GM12891 (cell line): ENCODE data around the gene GFOD1.

Source experiments
- DNase-seq: peaks from one replicate; pipeline ENCODE4 v3.0.0; 2011; ENCODE audit warnings: low spot score; ENCODE audit not compliant: insufficient read length
- FAIRE-seq: peaks from 2 replicates; lab custom pipeline; 2011; peaks lifted over from hg19 to GRCh38; lab: Jason Lieb, UNC
- PAX5 ChIP-seq: IDR thresholded peaks from 2 replicates; pipeline ENCODE4 v1.6.1; 2011; ENCODE audit warnings: low read length, moderate library complexity, mild to moderate bottlenecking; ENCODE audit not compliant: insufficient read depth, severe bottlenecking
- POLR2A ChIP-seq: IDR thresholded peaks from 2 replicates; pipeline ENCODE4 v1.6.1; 2011; ENCODE audit warnings: low read depth, low read length, control low read depth
- POLR2AphosphoS5 ChIP-seq: IDR thresholded peaks from 2 replicates; pipeline ENCODE4 v1.6.1; 2011; ENCODE audit warnings: low read depth, low read length, control low read depth
- POU2F2 ChIP-seq: IDR thresholded peaks from 2 replicates; pipeline ENCODE4 v1.6.1; 2011; ENCODE audit warnings: low read depth, mild to moderate bottlenecking, control low read depth, low read length, moderate library complexity
- SPI1 ChIP-seq: IDR thresholded peaks from 2 replicates; pipeline ENCODE4 v1.6.1; 2011; ENCODE audit warnings: low read depth, low read length, control low read depth
- TAF1 ChIP-seq: IDR thresholded peaks from 2 replicates; pipeline ENCODE4 v1.6.1; 2011; ENCODE audit warnings: low read depth, low read length, control low read depth

The GFOD1 gene

GRCh38 chr6:13419422-13420195 is 67.8 kb downstream of the GFOD1 start:
- DNase-seq = no peak
- FAIRE-seq = peak; percentile 55

DNA sequence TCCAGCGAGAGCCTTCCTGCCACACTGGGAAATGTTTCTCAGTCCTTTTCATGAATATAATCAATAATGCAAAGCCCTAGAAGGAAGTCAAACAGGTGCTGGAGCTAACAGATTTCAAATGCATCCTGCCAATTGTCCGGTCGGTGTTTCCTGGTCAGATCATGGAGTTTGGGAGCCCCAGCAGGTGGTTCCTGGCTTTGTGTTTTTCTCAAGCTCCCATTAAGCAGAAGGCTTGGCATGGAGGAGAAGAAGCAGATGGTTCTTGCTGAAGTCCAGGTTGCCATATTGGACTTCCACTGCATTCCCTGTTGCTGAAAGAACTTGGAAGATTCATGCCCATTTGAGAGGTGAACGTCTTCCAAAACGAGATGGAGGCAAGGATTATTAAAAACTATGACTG is 68.6 kb downstream of the GFOD1 start:
- FAIRE-seq = no peak

More at GRCh38 chr6:13419422-13420195, 67.8 kb downstream of the GFOD1 start:
- TF ChIP-seq POLR2AphosphoS5 = no peak

GRCh38 chr6:13417954-13418353 is 69.4 kb downstream of the GFOD1 start:
- no peak for TF ChIP-seq PAX5
- no peak for TF ChIP-seq POU2F2
- no peak for TF ChIP-seq POLR2AphosphoS5
- TF ChIP-seq TAF1 = no peak
- no peak for TF ChIP-seq POLR2A
- no peak for TF ChIP-seq SPI1
- FAIRE-seq (no peak), DNase-seq (no peak)

More for the DNA sequence above, 68.6 kb downstream of the GFOD1 start:
- DNase-seq = no peak
- TF ChIP-seq POLR2A (no peak), PAX5 (no peak), POLR2AphosphoS5 (no peak), SPI1 (no peak), TAF1 (no peak), POU2F2 (no peak)

DNA sequence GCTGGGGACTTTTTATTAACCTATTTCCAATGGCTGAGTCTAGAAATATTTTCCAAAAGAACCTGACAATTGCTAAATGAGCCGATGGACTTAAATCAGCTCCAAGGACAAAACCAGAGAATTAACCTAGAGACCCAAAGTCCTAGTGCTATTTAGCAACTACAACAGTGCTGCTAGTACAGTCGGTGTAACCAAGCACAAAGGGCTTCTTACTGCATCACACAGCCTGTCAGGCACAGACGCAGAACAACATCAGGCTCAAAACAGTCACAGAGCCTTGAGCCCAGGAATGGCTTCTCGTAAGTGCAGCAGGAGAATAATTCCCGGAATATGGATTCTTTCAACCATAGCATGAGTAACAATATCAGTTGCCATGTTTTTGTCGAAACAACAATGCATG is 70.0 kb downstream of the GFOD1 start:
- no peak for FAIRE-seq
- DNase-seq = no peak
- TF ChIP-seq POLR2A (no peak), TAF1 (no peak), SPI1 (no peak), POU2F2 (no peak), POLR2AphosphoS5 (no peak), PAX5 (no peak)

- DNase-seq (no peak), FAIRE-seq (no peak)
- TF ChIP-seq PAX5 = no peak
- TF ChIP-seq POU2F2 = no peak
- TF ChIP-seq TAF1 = no peak
Measured at GRCh38 chr6:13415283-13415682, 72.1 kb downstream of the GFOD1 start.

GRCh38 chr6:13413900-13414555 is 73.4 kb downstream of the GFOD1 start:
- DNase-seq (no peak), FAIRE-seq (no peak)
- no peak for TF ChIP-seq SPI1
- no peak for TF ChIP-seq POU2F2
- no peak for TF ChIP-seq POLR2AphosphoS5
- TF ChIP-seq POLR2A = no peak
- no peak for TF ChIP-seq TAF1
- no peak for TF ChIP-seq PAX5

GRCh38 chr6:13413466-13413862 is 73.9 kb downstream of the GFOD1 start:
- no peak for TF ChIP-seq SPI1
- no peak for TF ChIP-seq TAF1
- no peak for TF ChIP-seq PAX5
- no peak for TF ChIP-seq POLR2AphosphoS5
- TF ChIP-seq POLR2A = no peak
- TF ChIP-seq POU2F2 = no peak
- DNase-seq = no peak
- no peak for FAIRE-seq

DNA sequence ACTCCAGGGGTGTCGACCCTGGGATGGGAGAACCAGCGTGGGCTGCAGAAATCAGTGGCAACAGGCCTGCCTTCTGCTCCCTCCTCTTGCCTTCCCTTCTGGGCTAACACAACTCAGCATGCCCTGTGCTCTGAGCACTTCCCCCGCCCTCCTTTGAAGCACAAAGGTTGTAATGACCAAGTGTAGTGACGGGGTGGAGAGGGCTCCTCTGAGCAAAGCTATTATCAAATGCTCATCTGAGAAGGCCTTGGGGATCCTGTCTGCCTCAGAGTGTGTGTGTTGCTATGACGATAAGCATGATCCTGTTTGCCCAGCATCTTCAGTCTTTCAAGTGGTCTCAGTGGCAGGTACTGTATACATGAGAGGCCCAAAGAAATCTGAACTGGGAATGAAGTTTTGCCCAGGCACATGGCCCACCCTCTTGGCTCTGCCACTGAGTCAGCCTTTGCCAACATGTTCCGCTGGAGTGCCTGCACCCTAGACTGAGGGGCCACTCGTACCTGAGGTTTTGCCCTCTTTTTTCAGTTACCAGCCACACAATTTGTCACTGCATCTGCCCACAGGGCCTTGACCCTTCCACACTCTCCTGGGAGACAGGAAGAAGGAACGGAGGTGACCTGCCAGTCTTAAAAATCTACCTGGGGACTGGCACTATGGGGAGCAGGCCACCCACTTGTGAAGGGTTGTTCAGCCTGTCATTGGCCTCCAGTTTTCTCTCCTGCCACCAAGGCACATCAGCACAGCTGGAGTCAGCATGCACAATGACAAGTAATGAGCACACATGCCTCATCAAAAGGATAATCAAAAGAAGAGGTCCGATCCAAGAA is 74.5 kb downstream of the GFOD1 start:
- TF ChIP-seq SPI1 = no peak
- no peak for TF ChIP-seq TAF1
- FAIRE-seq = no peak

DNA sequence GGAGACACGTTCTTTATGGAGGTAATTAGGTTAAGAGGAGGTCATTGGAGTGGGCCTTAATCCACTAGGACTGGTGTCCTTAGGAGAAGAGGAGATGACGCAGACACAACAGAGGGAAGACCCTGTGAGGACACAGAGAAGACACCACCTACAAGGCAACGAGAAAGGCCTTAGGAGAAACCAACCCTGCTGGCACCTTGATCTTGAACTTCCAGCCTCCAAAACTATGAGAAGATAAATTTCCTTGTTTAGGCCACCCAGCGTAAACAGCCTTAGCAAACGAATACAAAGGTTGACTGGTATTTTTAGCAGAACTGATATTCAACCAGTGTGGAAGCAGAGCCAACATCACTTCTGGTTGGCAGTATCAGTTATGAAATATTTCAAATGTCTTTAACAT is 75.2 kb downstream of the GFOD1 start:
- TF ChIP-seq POLR2A = no peak
- TF ChIP-seq POU2F2 = no peak
- TF ChIP-seq PAX5 = no peak
- no peak for TF ChIP-seq SPI1
- TF ChIP-seq POLR2AphosphoS5 = no peak
- TF ChIP-seq TAF1 = no peak
- no peak for DNase-seq
- no peak for FAIRE-seq

More for the DNA sequence above, 74.5 kb downstream of the GFOD1 start:
- no peak for DNase-seq
